Ascending aorta (tissue), 2 donors: Measurements from ENCODE around the gene F2RL3. TPM values are rescaled to one million over a fixed set of nuclear protein-coding genes. Genes with fewer than 3 reads are reported as not detected.

Experiments
- DNase-seq, 2 donors: peaks; one replicate each; pipeline ENCODE4 v3.0.0-alpha.2; 2019; ENCODE audit warnings: low spot score in 2 of 2
- H3K27ac ChIP-seq, 2 donors: fragments of 200-600 bp; sonication (generic); one replicate each; pipeline ENCODE4 v1.5.1; 2016 to 2017; ENCODE audit warnings: mild to moderate bottlenecking in 1 of 2
- H3K27me3 ChIP-seq: fragments of 200-600 bp; sonication (generic); one replicate; pipeline ENCODE4 v1.5.1; 2017
- H3K36me3 ChIP-seq, 2 donors: fragments of 200-600 bp; sonication (generic); one replicate each; pipeline ENCODE4 v1.5.1; 2016
- H3K4me1 ChIP-seq, 2 donors: fragments of 200-600 bp; sonication (generic); one replicate each; pipeline ENCODE4 v1.5.1; 2016 to 2017; ENCODE audit warnings: mild to moderate bottlenecking in 1 of 2
- H3K4me3 ChIP-seq, 2 donors: fragments of 200-600 bp; sonication (generic); one replicate each; pipeline ENCODE4 v1.5.1; 2016 to 2017; ENCODE audit warnings: mild to moderate bottlenecking in 1 of 2
- H3K9me3 ChIP-seq, 2 donors: fragments of 200-600 bp; sonication (generic); one replicate each; pipeline ENCODE4 v1.5.1; 2016
- intact Hi-C: fragments of 100-400 bp; cut with DNase I; formaldehyde crosslinking; loops from one replicate; pipeline ENCODE4 v1.15.1; 2023
- total RNA-seq: library from RNA; depleted of rRNA; stranded (reverse); fragments of >200 nt; gene quantifications from one replicate; pipeline ENCODE4 v1.1.0, GENCODE V29; 2016
- TF ChIP-seq, protein P1 (sequence below), 3 experiments: fragments of 200-600 bp in 2 of 3; fragments of 450-650 bp in 1 of 3; sonication (generic) in 2 of 3; IDR thresholded peaks; one replicate each; pipeline ENCODE4 v1.5.1; 2016 to 2019; ENCODE audit warnings: antibody characterized with exemption in 3 of 3, mild to moderate bottlenecking in 1 of 3, moderate library complexity in 1 of 3

Gene F2RL3
- total RNA-seq, 1 donor from 2014 or later = 7.6 TPM

DNA sequence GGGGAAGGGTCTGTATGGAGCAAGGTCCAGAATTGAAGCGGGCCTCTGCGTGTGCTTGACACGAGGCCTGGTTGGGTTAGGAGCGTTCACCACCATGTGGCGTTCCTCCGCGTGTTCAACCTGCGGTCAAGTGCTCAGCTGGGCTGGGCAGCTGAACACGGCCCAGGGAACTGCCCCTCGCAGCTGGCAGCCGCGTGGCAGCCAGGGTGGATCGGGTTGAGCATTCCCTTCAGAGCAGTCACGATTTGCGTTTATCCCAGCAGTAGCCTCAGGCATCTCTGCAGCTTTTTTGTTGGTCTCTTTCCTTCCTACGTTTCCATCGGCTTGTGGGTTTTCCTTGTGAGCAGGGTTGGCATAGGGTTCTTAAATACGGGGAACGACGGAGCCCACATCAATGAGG is 28.7 kb upstream of the F2RL3 start:
- Histone ChIP-seq H3K27me3 (no peaks in the 10 kb centered on the region), H3K36me3 (peaks cover 37 to 83% of the 10 kb centered on the region in 2 donors), H3K9me3 (no peaks in the 10 kb centered on the region), H3K27ac (no peak overlapping the region), H3K4me3 (no peak overlapping the region), H3K4me1 (no peaks in the 10 kb centered on the region)
- intact Hi-C loops = no loop called here
- DNase-seq = no peak
- TF ChIP-seq, protein P1, sequence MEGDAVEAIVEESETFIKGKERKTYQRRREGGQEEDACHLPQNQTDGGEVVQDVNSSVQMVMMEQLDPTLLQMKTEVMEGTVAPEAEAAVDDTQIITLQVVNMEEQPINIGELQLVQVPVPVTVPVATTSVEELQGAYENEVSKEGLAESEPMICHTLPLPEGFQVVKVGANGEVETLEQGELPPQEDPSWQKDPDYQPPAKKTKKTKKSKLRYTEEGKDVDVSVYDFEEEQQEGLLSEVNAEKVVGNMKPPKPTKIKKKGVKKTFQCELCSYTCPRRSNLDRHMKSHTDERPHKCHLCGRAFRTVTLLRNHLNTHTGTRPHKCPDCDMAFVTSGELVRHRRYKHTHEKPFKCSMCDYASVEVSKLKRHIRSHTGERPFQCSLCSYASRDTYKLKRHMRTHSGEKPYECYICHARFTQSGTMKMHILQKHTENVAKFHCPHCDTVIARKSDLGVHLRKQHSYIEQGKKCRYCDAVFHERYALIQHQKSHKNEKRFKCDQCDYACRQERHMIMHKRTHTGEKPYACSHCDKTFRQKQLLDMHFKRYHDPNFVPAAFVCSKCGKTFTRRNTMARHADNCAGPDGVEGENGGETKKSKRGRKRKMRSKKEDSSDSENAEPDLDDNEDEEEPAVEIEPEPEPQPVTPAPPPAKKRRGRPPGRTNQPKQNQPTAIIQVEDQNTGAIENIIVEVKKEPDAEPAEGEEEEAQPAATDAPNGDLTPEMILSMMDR (IDR thresholded peaks at IDR 0.05) = no peak

DNA sequence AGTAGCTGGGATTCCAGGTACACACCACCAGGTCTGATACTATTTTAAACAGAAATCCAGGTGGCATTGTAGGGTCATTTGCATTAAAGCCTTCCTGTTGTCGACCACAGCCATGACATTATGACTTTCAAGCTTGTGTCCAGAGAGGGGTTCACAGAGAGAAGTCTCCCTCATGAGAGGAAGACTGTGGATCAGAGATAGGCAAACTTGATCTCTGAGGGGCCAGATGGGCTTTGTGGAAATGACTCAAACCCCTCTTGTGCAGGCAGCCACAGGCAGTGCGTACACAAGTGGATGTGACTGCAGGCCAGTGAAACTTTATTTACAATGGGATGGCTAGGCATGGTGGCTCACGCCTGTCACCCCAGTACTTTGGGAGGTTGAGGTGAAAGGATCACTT is 27.8 kb upstream of the F2RL3 start:
- H3K9me3 ChIP-seq = no peaks in the 10 kb centered on the region
- no peak overlapping the region for H3K27ac ChIP-seq
- intact Hi-C loops = no loop called here
- TF ChIP-seq, protein P1 (IDR thresholded peaks at IDR 0.05) = no peak
- no peak overlapping the region for H3K4me3 ChIP-seq
- DNase-seq = no peak
- H3K27me3 ChIP-seq = no peaks in the 10 kb centered on the region
- no peaks in the 10 kb centered on the region for H3K4me1 ChIP-seq
- H3K36me3 ChIP-seq = peaks cover 38 to 83% of the 10 kb centered on the region in 2 donors

DNA sequence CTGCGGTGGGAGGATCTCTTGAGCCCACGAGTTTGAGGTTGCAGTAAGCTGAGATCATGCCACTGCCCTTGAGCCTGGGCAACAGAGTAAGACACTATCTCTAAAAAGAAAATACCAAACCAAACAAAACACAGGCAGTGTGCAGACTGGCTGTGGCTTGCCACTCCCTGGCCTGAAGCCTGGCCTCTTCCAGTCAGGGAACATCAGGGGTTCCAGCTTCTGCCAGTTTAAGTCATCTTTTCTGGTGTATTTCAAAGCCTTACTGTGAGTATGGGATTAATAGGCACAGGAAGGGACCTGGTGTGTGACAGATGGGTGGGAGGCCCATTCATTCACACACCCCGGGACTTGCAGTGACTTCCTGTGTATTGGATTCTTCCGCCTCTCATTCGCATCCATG is 27.0 kb upstream of the F2RL3 start:
- peaks cover 46 to 84% of the 10 kb centered on the region in 2 donors for H3K36me3 ChIP-seq
- intact Hi-C loops = no loop called here

DNA sequence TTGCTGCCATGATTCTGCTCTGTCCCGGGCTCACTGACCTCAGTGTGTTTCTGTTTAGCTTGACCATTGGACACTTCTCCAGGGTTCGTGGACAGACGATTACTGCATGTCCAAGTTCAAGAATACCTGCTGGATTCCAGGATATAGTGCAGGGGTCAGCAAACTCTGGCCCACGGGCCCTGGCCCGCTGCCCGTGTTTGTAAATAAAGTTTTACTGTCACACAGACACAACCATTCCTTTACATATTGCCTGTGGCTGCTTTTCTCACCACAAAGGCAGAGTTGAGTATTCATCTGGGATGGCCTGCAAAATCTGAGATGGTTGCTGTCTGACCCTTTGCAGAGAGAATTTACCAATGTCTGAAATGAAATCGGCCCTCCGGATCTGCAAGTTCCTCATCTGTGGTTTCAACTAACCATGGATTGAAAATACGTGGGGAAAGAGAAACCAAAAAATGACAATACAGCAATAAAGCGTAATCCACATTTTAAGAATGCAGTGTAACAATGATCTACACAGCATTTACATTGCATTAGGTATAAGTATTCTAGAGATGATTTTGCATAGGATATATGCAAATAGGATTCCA is 25.9 kb upstream of the F2RL3 start:
- Histone ChIP-seq H3K27me3 (no peaks in the 10 kb centered on the region), H3K9me3 (no peaks in the 10 kb centered on the region), H3K36me3 (peaks cover 56 to 89% of the 10 kb centered on the region in 2 donors), H3K4me1 (no peaks in the 10 kb centered on the region), H3K4me3 (no peak overlapping the region), H3K27ac (no peak overlapping the region)
- intact Hi-C loops = no loop called here
- TF ChIP-seq, protein P1 (IDR thresholded peaks at IDR 0.05) = no peak
- DNase-seq = no peak

More for the DNA sequence above, 27.0 kb upstream of the F2RL3 start:
- no peak for DNase-seq
- Histone ChIP-seq H3K9me3 (no peaks in the 10 kb centered on the region), H3K4me1 (no peaks in the 10 kb centered on the region), H3K4me3 (no peak overlapping the region), H3K27me3 (no peaks in the 10 kb centered on the region), H3K27ac (no peak overlapping the region)
- TF ChIP-seq, protein P1 (IDR thresholded peaks at IDR 0.05) = no peak

DNA sequence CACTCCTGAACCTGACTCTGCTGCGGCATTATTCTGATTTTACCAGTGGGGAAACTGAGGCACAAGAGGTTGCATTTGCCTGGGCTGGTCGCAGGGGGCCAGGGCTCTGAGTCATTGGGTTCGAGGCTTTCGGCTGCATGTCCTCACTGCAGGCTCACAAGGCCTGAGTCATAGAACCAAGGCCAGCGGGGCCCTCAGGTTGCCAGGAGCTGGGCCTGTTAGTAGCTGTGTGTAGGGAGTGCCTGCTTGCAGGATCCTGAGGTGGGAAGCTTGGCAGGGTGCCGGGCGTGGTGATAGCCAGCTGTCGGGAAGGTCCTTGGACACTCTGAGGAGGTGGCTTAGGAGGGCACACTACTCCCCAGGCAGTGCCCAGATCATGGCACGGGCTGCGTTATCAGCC is 21.6 kb upstream of the F2RL3 start:
- Histone ChIP-seq H3K27ac (no peak overlapping the region), H3K4me3 (no peak overlapping the region), H3K27me3 (no peaks in the 10 kb centered on the region), H3K9me3 (no peaks in the 10 kb centered on the region), H3K36me3 (peaks cover 87 to 99% of the 10 kb centered on the region in 2 donors), H3K4me1 (no peaks in the 10 kb centered on the region)
- no peak for DNase-seq
- intact Hi-C loops = no loop called here
- TF ChIP-seq, protein P1 (IDR thresholded peaks at IDR 0.05) = no peak
